Measurements from ENCODE around the gene S100A2.

S100A2 gene

GRCh38 chr1:153549741-153550397 is 15.8 kb downstream of the S100A2 start:
- no peak for DNase-seq (ENCODE audit: low read depth, low spot score)
- H3K4me3 ChIP-seq (ENCODE audit: low read length) = no peak overlapping the region

GRCh38 chr1:153548722-153549688 is 16.6 kb downstream of the S100A2 start, which contains the start of gene S100A3:
S100A3 (minus strand) TSS chr1:153549258; CDS start chr1:153548485, 773 bp downstream.
- DNase-seq (ENCODE audit: low read depth, low spot score) = no peak

GRCh38 chr1:153547560-153548551 is 17.8 kb downstream of the S100A2 start:
- DNase-seq (ENCODE audit: low read depth, low spot score) = no peak
- no peak overlapping the region for H3K4me3 ChIP-seq (ENCODE audit: low read length)

More at GRCh38 chr1:153548722-153549688, 16.6 kb downstream of the S100A2 start, which contains the start of gene S100A3:
- H3K4me3 ChIP-seq (ENCODE audit: low read length) = no peak within 1 kb of the TSS

GRCh38 chr1:153546796-153547559 is 18.7 kb downstream of the S100A2 start:
- no peak overlapping the region for H3K4me3 ChIP-seq (ENCODE audit: low read length)
- no peak for DNase-seq (ENCODE audit: low read depth, low spot score)

DNA sequence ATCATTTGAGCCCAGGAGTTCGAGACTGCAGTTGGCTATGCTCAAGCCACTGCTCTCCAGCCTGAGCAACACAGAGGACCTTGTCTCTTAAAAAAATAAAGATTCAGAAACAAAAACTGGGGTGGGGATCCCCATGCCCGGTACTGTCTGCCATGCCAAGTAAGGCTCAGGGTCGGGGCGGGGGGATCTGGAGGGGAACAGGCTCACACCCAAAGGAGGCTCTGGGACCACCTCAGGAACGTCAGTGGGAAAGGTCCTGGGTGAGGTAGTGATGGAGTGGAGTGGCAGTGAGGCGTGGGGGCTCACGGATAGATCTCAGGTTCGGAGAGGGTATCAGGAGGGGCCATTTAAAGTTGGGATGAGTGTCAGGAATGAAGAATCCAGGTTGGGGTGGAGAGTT is 19.3 kb downstream of the S100A2 start:
- DNase-seq (ENCODE audit: low read depth, low spot score) = no peak
- H3K4me3 ChIP-seq (ENCODE audit: low read length) = no peak overlapping the region

- peak; percentile 94 for DNase-seq (ENCODE audit: low read depth, low spot score)
- peak within 1 kb of the TSS; percentile 29 for H3K4me3 ChIP-seq (ENCODE audit: low read length)
These were observed 20.3 kb downstream of the S100A2 start, which contains the start of gene S100A4 for GRCh38 chr1:153545067-153546055. S100A4 (minus strand) TSS chr1:153545806; CDS start chr1:153544794, 1,012 bp downstream.

GRCh38 chr1:153544453-153545066 is 21.1 kb downstream of the S100A2 start:
- peak overlapping the region; percentile 29 for H3K4me3 ChIP-seq (ENCODE audit: low read length)
- no peak for DNase-seq (ENCODE audit: low read depth, low spot score)

GRCh38 chr1:153543736-153544135 is 21.9 kb downstream of the S100A2 start:
- DNase-seq (ENCODE audit: low read depth, low spot score) = no peak
- H3K4me3 ChIP-seq (ENCODE audit: low read length) = no peak overlapping the region

- no peak overlapping the region for H3K4me3 ChIP-seq (ENCODE audit: low read length)
- no peak for DNase-seq (ENCODE audit: low read depth, low spot score)
These were observed 22.5 kb downstream of the S100A2 start for GRCh38 chr1:153542956-153543711.

DNA sequence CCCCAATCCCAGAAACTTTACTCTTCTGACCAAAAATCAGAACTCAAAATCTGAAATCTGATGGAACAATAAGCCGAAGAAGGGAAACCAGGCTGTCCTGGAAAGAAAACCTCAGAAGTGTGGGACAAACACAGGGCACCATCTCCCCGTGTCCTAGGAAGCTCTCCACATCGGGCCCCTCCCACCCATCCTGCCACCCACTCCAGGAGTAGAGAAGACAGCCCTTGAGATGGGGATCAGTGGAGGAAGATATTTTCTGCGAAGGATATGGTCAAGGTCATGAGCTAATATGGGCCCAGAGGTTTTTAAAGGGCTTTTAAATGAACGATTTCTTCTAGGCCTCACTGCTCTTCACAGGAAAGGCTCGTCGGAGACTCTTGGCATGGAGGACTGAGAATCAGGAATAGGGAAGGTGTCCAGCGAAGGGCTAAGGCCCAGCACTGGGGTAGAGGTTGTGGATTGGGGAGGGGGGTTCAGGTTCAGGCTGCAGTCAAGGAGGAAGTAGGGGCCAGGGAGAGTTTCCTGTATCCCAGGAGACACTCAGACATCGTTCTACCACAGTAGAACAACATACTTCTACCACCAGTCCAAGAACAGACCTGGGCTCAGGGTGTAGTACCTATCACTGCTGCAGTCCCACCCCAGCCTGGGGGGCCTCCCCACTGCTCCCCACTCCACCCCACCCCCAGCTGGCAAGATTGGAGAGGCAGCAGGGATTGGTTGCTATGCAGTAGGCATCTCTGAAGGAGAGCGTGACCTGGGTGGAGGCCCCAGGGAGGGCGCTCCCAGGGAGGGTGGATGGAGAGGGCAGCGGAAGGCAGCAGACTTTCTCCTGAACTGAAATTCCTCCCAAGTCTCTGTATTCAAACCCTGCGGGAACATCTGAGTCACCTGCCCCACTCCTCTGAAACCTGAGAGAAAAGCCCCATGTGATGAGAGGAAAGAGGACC is 23.7 kb downstream of the S100A2 start:
- no peak overlapping the region for H3K4me3 ChIP-seq (ENCODE audit: low read length)
- DNase-seq (ENCODE audit: low read depth, low spot score) = no peak

DNA sequence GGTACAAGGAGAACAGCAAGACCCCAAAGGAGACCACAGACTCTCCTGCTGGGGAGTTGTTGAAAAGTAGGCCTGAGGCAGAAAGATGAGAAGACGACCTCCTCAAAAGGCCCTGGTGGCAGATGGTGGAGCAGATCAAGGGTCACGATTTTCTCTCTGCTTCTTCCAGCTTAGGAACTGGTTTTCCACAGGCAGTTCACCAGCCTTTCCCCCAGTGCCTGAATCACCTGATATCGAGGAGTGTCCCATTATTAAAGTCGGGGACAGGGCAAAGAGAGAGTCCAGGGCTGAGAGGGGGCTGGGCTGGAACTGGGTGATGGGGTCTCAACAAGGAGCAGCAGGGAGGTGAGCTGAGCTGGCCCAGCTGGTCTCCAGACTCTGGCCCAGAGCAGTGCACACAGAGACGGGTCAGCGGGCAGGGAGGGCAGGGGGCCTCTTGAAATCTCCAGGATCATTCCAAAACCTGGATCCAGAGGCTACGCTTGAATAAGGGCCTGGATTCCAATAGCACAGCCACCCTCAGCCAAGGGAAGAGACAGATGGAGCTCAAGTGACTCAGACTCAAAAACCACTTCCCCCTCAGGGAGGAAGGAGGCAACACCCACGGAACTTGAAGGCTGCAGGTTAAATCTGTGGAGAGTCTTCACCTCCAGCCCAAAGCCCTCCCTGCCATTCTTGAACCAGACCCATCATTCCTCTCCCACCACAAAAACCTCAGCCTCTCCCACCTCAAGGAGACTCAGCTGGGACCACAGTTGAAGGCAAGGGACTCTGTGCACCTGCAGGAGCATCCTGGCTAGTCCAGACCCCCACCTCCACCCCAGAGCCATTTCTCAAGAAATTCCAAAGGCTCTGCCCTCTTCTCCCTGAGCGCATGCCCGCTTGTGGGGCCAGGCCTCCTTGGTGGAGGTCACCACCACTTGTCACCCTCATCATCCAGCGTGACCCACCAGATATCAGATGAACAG is 25.0 kb downstream of the S100A2 start, which contains the start of gene S100A5:
Gene S100A5 (minus strand): TSS at position 541 of the 968 bp plus-strand sequence. CDS start 743 bp downstream, outside the sequence.
- DNase-seq (ENCODE audit: low read depth, low spot score) = peak; percentile 98
- peak within 1 kb of the TSS; percentile 30 for H3K4me3 ChIP-seq (ENCODE audit: low read length)

DNA sequence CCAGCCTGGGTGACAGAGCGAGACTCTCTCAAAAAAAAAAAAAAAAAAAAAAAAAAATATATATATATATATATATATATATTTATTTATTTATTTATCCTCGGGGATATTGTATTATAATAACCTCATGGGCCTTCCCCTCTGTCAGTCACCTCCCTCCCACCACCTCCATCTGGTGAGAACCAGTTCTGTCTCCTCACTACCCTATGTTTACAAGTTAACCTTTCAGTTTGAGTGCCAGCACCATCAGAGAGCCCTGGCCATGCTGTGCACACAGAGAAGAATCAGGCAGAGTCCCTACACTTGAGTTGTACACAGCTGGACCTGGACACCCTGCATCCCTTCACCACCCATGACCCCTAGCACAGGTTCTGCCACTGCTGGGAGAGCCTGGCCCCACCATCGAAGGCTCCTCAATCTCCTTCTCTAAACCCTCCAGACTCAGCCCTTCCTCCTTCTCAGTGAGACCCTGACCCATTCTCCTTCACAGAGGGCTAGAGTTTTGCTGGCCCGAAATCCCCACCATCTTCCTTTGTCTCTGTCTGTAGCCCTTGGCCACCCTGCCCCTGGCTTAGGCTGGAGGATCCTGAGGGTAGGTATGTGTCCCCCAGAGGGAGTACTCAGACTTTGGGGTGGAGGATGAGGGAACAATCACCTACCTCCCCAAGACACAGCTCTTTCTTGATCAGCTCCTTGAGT is 26.1 kb downstream of the S100A2 start:
- no peak for DNase-seq (ENCODE audit: low read depth, low spot score)
- no peak overlapping the region for H3K4me3 ChIP-seq (ENCODE audit: low read length)

DNA sequence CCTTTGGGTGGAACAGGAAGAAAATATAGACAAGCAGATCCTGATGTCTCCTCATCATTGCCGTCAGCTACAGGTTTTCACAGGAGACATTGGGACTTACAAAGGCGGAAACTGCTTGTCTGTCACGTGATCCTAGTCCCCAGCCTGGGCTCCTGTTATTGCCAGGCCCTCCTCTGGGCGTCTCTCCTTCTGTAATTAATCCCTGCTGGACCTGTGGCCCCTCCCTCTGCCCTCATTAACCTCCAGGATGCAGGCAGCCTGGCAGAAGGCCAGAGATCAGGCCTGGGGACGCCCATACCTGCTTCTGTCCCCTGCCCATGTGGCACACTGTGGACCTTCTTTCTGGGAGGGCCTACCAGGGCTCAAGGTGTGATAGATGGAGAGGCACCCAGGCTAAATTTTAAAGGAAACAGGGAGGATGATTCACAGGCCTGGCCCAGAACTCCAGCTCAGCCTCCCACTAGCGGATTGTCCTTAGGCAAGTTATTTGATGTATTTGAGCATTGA is 27.3 kb downstream of the S100A2 start:
- no peak for DNase-seq (ENCODE audit: low read depth, low spot score)

More for the DNA sequence above, 27.3 kb downstream of the S100A2 start:
- H3K4me3 ChIP-seq (ENCODE audit: low read length) = no peak overlapping the region
